ENCODE data around the gene KRT33A.

- TF ChIP-seq POLR2AphosphoS5 (IDR thresholded peaks at IDR 0.05; ENCODE audit: low read depth, low read length) = no peak
- no peak for TF ChIP-seq POLR2A (IDR thresholded peaks at IDR 0.05; ENCODE audit: low read depth, low read length)
- no peak for TF ChIP-seq TAF1 (IDR thresholded peaks at IDR 0.05; ENCODE audit: borderline replicate concordance, low read depth, low read length)
These were observed 11.0 kb downstream of the KRT33A start for GRCh38 chr17:41339571-41340172.

Data from GM12892 (cell line).